ENCODE measurements around the gene FBN1.

Gene FBN1

GRCh38 chr15:48563934-48564333 lies 81.6 kb downstream of the FBN1 start:
- no peak for TF ChIP-seq CTCF (IDR thresholded peaks at IDR 0.05)
- no peak for DNase-seq (ENCODE audit: low spot score)
- H3K27ac ChIP-seq, result no peak overlapping the region
- no peak overlapping the region for H3K4me3 ChIP-seq

- TF ChIP-seq CTCF (IDR thresholded peaks at IDR 0.05), result no peak
- Histone ChIP-seq H3K27ac (peak overlapping the region; percentile 58 to 84), H3K4me3 (peak overlapping the region; percentile 1)
- DNase-seq (ENCODE audit: low spot score), result no peak
These were observed 85.0 kb downstream of the FBN1 start for GRCh38 chr15:48560321-48561051.

GRCh38 chr15:48559285-48559684 lies 86.2 kb downstream of the FBN1 start:
- DNase-seq (ENCODE audit: low spot score), result peak; percentile 80
- Histone ChIP-seq H3K4me3 (peak overlapping the region; percentile 33), H3K27ac (peak overlapping the region; percentile 58 to 84)
- TF ChIP-seq CTCF (IDR thresholded peaks at IDR 0.05), result no peak

- Histone ChIP-seq H3K27ac (peak overlapping the region in 1 of 2 donors; percentile 1), H3K4me3 (no peak overlapping the region)
- TF ChIP-seq CTCF (IDR thresholded peaks at IDR 0.05), result no peak
- DNase-seq (ENCODE audit: low spot score), result no peak
These were observed 87.3 kb downstream of the FBN1 start for GRCh38 chr15:48558226-48558625.

- TF ChIP-seq CTCF (IDR thresholded peaks at IDR 0.05), result no peak
- no peak overlapping the region for H3K4me3 ChIP-seq
- no peak for DNase-seq (ENCODE audit: low spot score)
- H3K27ac ChIP-seq, result peak overlapping the region; percentile 1 to 64
These were observed 88.2 kb downstream of the FBN1 start for GRCh38 chr15:48557335-48557734.

GRCh38 chr15:48556159-48556897 lies 89.2 kb downstream of the FBN1 start:
- Histone ChIP-seq H3K27ac (peak overlapping the region in 1 of 2 donors; percentile 33), H3K4me3 (no peak overlapping the region)
- no peak for DNase-seq (ENCODE audit: low spot score)

More at GRCh38 chr15:48556159-48556897, 89.2 kb downstream of the FBN1 start:
- TF ChIP-seq CTCF (IDR thresholded peaks at IDR 0.05), result no peak
